NCI-H2196 treated with DMSO at 0.1 percent for 48 hours (cell line): ENCODE results near the gene ATP6V1G1.
A peak's percentile ranks its signal among the peaks of the same experiment; 100 is the strongest.
"Not testable (repeated sequence)": the region's sequence is repeated elsewhere in the genome, so short reads cannot be mapped to it uniquely, and the experiment has no call there.

Experiments
- DNase-seq: peaks from one replicate; lab custom pipeline; 2025; ENCODE audit not compliant: unreplicated experiment; lab: John Stamatoyannopoulos, UW

The ATP6V1G1 gene, protein sequence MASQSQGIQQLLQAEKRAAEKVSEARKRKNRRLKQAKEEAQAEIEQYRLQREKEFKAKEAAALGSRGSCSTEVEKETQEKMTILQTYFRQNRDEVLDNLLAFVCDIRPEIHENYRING

GRCh38 chr9:114587345-114588202, at the start of gene ATP6V1G1:
ATP6V1G1 (plus strand) TSS chr9:114587769; CDS start chr9:114587839, 70 bp downstream.
- peak; percentile 98 for DNase-seq

GRCh38 chr9:114538241-114538640, 49.3 kb upstream of the ATP6V1G1 start:
- DNase-seq, result no peak

DNA sequence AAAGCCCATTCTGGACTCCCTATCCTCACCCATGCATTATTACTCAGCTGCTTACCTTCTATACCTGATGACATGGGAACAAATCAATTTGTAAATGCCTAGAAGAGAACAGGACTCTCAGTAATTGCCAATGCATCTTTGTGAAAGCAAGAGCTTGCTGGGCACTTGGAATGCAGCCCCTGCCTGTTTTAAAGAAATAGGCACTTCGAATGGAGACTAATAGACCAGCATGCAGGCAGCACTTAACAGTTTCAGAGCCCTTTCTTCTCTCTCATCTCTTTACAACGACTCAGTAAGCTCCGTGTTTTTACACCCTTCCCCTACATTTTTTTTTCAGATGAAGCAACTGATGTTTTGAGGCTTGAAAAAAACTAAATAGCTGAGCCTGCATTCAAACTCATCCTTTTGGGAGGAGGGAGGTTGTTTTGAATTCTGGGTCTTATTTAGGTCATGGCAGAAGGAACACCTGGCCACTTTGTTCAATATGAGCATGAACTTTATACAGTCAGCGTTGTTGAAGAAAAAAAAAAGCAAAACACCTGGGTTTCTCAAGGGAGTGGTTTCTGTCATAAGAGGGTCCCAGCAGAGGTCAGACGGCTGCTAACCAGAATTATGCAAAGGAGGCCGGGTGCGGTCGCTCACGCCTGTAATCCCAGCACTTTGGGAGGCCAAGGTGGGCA, 47.7 kb upstream of the ATP6V1G1 start:
- no peak for DNase-seq

GRCh38 chr9:114545055-114545454, 42.5 kb upstream of the ATP6V1G1 start:
- no peak for DNase-seq

DNA sequence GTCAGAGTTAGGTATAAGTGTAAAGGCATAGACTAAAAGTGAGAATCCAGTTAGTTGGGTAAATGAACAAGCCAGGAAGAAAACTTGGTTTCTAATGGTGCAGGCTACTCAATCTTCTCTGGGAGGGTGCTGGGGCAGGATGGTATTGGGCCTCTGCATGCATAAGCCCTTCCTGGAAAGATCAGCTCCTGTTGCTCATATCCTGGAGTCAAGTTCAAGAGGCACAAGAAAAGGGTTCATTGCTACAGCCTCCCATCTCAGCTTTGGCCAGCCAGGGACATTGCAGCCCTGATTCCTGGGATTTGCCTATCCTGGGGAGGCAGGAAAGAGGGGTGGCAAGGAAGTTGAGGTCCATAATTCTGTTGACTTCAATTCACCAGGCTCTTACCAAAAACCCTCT, 40.7 kb upstream of the ATP6V1G1 start:
- no peak for DNase-seq

DNA sequence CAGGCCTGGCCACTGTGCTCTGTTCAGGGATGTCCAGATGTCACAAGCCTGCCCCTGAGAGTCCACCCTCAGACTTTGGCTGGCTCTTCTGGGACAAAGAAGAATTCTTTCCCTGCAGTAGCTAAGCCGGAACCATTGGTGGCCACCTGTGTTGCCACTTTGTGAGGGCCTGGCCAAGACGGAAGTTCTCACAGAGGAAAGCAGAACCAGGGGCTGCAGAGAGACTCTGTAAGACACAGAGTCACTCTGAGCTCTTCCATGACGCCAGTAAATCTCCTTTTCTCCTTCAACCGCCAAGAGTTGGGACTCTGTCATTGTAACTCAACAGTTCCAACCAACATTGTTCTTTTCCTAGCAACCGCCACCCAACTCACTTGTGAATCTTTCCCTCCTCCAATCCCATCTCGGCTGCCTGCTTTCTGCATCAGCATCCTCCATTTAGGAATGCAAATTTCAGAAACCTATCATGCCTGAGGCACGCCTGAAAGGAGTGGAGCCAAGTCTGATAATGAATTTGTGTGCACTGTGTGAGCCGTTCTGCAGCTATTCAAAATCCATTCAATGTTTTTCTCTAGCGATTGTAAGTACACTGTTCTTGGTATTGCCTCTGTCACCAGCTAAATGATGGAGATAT, 37.8 kb upstream of the ATP6V1G1 start:
- DNase-seq, result no peak

- DNase-seq, result no peak
Measured at GRCh38 chr9:114551750-114552685, 35.6 kb upstream of the ATP6V1G1 start.

DNA sequence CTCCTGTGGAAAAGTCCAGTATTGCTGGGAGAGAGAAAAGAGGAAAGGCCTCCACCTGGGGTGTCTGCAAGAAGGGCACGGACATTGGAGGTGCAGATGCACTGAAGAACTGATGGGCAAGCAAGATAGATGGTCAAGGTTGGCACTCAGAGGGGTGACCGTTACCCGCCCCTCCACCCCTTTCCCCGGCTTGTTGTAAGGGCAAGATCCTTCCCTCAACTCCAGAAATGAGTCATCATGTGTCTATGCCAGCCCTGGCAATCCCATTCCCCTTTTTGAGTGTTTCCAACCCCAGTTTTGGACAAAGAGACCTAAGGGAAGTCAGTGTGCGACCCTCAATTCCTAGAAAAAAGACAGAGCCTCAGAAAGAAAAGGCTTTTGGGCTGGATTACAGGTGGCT, 34.9 kb upstream of the ATP6V1G1 start:
- DNase-seq, result no peak

GRCh38 chr9:114553202-114553601, 34.4 kb upstream of the ATP6V1G1 start:
- no peak for DNase-seq

DNA sequence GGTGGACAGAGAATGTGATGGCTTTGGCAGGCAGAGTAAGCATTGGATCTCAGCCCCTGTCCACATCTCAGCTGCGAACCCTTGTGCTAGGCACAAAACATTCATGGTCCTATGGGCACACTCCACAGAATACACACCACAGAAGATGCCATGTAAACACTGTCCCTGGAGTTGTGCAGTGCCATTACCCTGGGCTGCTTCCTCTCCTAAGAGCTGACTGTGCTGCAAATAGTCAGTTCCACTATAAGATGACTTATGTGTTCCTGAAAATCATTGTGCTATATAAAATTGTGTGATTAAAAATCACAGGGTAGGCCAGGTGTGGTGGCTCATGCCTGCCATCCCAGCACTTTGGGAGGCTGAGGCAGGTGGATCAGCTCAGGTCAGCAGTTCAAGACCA, 31.9 kb upstream of the ATP6V1G1 start:
- DNase-seq, result no peak

GRCh38 chr9:114558027-114558675, 29.4 kb upstream of the ATP6V1G1 start:
- no peak for DNase-seq

DNA sequence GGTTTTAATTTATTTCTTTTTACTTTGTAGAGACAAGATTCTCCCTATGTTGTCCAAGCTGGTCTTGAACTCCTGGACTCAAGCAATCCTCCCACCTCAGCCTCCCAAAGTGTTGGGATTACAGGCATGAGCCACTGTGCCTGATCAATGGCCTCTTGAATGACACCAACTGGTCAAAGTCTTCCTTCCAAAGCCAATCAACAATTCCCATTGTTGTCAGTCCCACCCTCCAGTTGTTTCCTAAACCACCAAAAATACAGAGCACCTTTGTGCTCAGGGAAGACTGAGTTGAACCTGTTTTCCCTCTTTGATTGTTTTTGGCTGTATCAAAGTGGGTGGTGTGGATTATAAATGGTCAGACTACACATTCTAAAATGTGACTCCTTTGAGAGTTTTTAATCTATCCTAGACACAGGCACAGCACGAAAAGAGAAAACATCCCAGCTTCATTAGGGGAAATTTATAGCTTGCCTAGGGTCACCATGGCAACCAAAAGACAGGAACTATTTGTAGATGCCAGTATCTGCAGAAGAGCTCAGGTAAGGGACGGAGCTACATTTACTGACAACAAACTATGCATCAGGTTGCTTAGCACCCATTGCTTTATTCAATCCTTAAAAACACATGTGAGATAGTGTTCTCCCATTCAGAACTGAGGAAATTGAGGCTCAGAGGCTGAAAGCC, 27.6 kb upstream of the ATP6V1G1 start:
- DNase-seq, result no peak

GRCh38 chr9:114560956-114561355, 26.6 kb upstream of the ATP6V1G1 start:
- no peak for DNase-seq

DNA sequence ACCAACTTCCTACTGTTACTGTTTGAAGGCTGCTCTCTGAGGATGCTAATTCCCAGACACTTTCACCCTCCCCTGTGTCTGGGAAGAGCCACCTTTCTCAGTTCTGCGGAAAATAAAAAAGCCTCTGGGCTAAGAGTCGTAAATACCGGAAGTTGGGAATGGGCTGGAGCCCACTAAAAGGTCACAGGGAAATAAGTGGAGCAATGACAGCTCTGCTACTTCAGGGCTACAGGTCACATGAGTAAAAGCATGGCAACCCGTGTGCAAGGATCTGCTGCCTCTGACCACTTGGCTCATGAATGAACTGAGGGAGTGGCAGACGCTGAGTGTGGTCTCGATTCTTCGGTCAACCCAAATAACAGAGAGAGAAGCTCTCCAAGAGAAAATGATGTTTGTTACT, 25.8 kb upstream of the ATP6V1G1 start:
- DNase-seq, result no peak

- no peak for DNase-seq
Measured at GRCh38 chr9:114565204-114565603, 22.4 kb upstream of the ATP6V1G1 start.

DNA sequence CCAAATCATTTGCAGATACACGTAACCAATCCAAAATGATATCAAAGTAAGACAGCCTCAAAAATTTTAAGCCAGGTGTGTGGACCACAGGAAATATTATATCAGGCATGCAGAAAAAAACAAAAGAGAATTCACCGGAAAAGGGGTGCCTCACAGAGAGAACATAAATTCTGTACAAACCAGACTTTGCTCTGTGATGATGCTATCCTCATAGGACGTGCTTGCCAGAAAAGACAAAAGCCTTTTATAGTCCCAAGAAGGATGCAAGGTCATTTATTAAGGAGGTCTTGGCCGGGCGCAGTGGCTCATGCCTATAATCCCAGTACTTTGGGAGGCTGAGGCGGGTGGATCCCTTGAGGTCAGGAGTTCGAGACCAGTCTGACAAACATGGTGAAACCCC, 16.8 kb upstream of the ATP6V1G1 start:
- no peak for DNase-seq

DNA sequence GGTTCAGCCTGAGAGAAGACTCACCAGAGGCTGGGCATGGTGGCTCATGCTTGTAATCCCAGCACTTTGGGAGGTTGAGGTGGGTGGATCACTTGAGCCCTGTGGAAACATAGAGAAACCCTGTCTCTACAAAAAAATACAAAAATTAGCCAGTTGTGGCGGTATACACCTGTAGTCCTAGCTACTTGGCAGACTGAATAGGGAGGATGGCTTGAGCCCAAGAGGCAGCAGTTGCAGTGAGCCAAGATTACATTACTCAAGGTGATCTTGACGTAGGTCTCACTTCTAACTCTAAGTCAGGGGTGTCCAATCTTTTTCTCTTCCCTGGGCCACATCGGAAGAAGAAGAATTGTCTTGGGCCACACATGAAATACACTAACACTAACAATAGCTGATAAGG, 16.2 kb upstream of the ATP6V1G1 start:
- DNase-seq, result no peak

DNA sequence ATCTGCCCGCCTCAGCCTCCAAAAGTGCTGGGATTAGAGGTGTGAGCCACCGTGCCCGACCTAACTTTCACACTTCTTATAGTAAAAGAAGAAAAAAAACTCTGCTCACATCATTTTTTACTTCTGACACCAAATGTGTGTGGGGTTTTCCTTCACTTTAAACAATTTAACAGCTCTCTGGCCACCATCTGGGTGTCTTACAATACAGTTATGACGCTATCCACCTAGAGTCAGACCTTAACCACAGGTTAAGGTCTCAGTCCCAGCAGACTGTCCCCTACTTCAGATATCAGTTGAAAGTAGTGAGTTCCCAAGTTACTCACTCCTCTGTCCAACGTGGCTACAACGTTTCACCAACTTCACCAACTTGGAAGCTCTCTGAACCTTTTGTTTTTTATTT, 15.4 kb upstream of the ATP6V1G1 start:
- DNase-seq, result no peak

DNA sequence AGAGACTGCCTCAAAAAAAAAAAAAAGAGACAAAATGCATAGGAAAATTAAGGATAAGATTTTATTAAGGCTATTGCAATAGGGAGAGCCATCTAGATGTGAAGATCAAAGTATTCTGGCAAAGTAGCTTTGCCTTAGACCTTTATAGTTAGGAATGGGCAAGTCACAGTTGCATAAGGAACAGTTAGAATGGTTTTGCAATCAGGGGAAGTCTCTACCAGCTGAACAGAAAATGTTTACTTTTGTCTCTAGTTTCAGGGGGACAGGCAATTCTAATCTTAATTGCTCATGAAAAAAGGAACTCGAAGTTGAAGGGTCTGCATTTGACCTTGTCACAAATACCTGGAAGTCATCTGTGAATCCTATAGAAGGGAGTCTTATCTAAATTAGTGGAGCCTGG, 13.1 kb upstream of the ATP6V1G1 start:
- DNase-seq, result no peak

- not testable (repeated sequence) for DNase-seq
Measured at GRCh38 chr9:114576779-114577178, 10.8 kb upstream of the ATP6V1G1 start.
